PC-9 (cell line): ENCODE data around the gene MS4A12.

ENCODE experiments used
- CTCF ChIP-seq: fragments of 200-600 bp; sonication (generic); conservative IDR thresholded peaks from 2 replicates; pipeline ENCODE4 v1.6.1; 2017; ENCODE audit warnings: mixed run types, antibody characterized with exemption, mild to moderate bottlenecking, moderate library complexity
- EZH2 ChIP-seq: fragments of 200-600 bp; sonication (generic); IDR thresholded peaks from 2 replicates; pipeline ENCODE4 v1.8.0; 2017; ENCODE audit warnings: antibody characterized with exemption, low read depth

- TF ChIP-seq CTCF: no peak
- TF ChIP-seq EZH2: no peak
These were observed 15.5 kb upstream of the MS4A12 start for GRCh38 chr11:60477035-60477445.
